H9 (cell line): ENCODE measurements around the gene KRT35. TPM values are rescaled to one million over a fixed set of nuclear protein-coding genes. Genes with fewer than 3 reads are reported as not detected.

Experiments
- DNase-seq: peaks from one replicate; pipeline ENCODE4 v3.0.0-alpha.2; 2017
- H2AFZ ChIP-seq: one replicate; pipeline ENCODE4 v1.6.1; 2013; ENCODE audit warnings: mild to moderate bottlenecking, low read length, control low read depth, moderate library complexity
- H2AK5ac ChIP-seq: 2 replicates; pipeline ENCODE4 v1.6.1; 2013; ENCODE audit warnings: low read length, control low read depth, mixed read lengths; ENCODE audit not compliant: insufficient read length
- H2BK120ac ChIP-seq: one replicate; pipeline ENCODE4 v1.6.1; 2013; ENCODE audit warnings: low read depth, mild to moderate bottlenecking, low read length, control low read depth, inconsistent platforms; ENCODE audit not compliant: poor library complexity, severe bottlenecking
- H2BK12ac ChIP-seq: 2 replicates; pipeline ENCODE4 v1.6.1; 2013; ENCODE audit warnings: low read length, control low read depth, mixed read lengths, low read depth; ENCODE audit not compliant: insufficient read length
- H2BK15ac ChIP-seq: 2 replicates; pipeline ENCODE4 v1.6.1; 2013; ENCODE audit warnings: low read depth, low read length, control low read depth
- H2BK20ac ChIP-seq: one replicate; pipeline ENCODE4 v1.6.1; 2013; ENCODE audit warnings: low read depth, mild to moderate bottlenecking, low read length, control low read depth, inconsistent platforms; ENCODE audit not compliant: poor library complexity, severe bottlenecking
- H2BK5ac ChIP-seq: 2 replicates; pipeline ENCODE4 v1.6.1; 2013; ENCODE audit warnings: low read length, control low read depth, mixed read lengths; ENCODE audit not compliant: insufficient read length
- H3K14ac ChIP-seq: 2 replicates; pipeline ENCODE4 v1.6.1; 2013; ENCODE audit warnings: low read length, control low read depth; ENCODE audit not compliant: insufficient read depth
- H3K18ac ChIP-seq: 2 replicates; pipeline ENCODE4 v1.6.1; 2013; ENCODE audit warnings: low read depth, mild to moderate bottlenecking, mixed read lengths, low read length, control low read depth; ENCODE audit not compliant: insufficient read length
- H3K23ac ChIP-seq: 2 replicates; pipeline ENCODE4 v1.6.1; 2013; ENCODE audit warnings: low read length, control low read depth, mixed read lengths, low read depth; ENCODE audit not compliant: insufficient read length
- H3K23me2 ChIP-seq: 2 replicates; pipeline ENCODE4 v1.6.1; 2013; ENCODE audit warnings: low read depth, mild to moderate bottlenecking, mixed read lengths, low read length, control low read depth; ENCODE audit not compliant: insufficient read length, poor library complexity, severe bottlenecking
- H3K27ac ChIP-seq: 2 replicates; pipeline ENCODE4 v1.5.1; 2013; ENCODE audit warnings: low read length, control low read depth, mixed read lengths, low read depth; ENCODE audit not compliant: insufficient read length
- H3K27me3 ChIP-seq: 2 replicates; pipeline ENCODE4 v1.6.1; 2013; ENCODE audit warnings: low read length, control low read depth, inconsistent platforms; ENCODE audit not compliant: insufficient read depth
- H3K4ac ChIP-seq: 2 replicates; pipeline ENCODE4 v1.6.1; 2013; ENCODE audit warnings: low read depth, mild to moderate bottlenecking, control low read depth, inconsistent platforms, low read length, moderate library complexity
- H3K4me1 ChIP-seq: 2 replicates; pipeline ENCODE4 v1.6.1; 2013; ENCODE audit warnings: low read length, control low read depth, inconsistent platforms; ENCODE audit not compliant: insufficient read depth
- H3K4me2 ChIP-seq: 2 replicates; pipeline ENCODE4 v1.6.1; 2013; ENCODE audit warnings: low read length, control low read depth, mixed read lengths; ENCODE audit not compliant: insufficient read length, insufficient read depth
- H3K56ac ChIP-seq: 2 replicates; pipeline ENCODE4 v1.6.1; 2013; ENCODE audit warnings: low read depth, mild to moderate bottlenecking, mixed read lengths, low read length, control low read depth; ENCODE audit not compliant: insufficient read length
- H3K79me1 ChIP-seq: 2 replicates; pipeline ENCODE4 v1.6.1; 2013; ENCODE audit warnings: low read depth, mild to moderate bottlenecking, moderate library complexity, low read length, control low read depth, inconsistent platforms; ENCODE audit not compliant: insufficient read depth, poor library complexity, severe bottlenecking
- H3K79me2 ChIP-seq: 2 replicates; pipeline ENCODE4 v1.6.1; 2013; ENCODE audit warnings: low read length, control low read depth, inconsistent platforms; ENCODE audit not compliant: insufficient read depth
- H3K9ac ChIP-seq: 2 replicates; pipeline ENCODE4 v1.6.1; 2013; ENCODE audit warnings: low read length, control low read depth, mixed read lengths; ENCODE audit not compliant: insufficient read length; ENCODE audit errors: extremely low read depth
- H3K9me3 ChIP-seq: one replicate; pipeline ENCODE4 v1.6.1; 2013; ENCODE audit warnings: low read depth, low read length, inconsistent platforms; ENCODE audit not compliant: control insufficient read depth
- H3T11ph ChIP-seq: one replicate; pipeline ENCODE4 v1.6.1; 2013; ENCODE audit warnings: mild to moderate bottlenecking, low read length, control low read depth, inconsistent platforms
- H4K20me1 ChIP-seq: one replicate; pipeline ENCODE4 v1.6.1; 2013; ENCODE audit not compliant: control insufficient read depth, insufficient read length, insufficient read depth
- H4K5ac ChIP-seq: 2 replicates; pipeline ENCODE4 v1.6.1; 2013; ENCODE audit warnings: low read depth, mild to moderate bottlenecking, mixed read lengths, low read length, control low read depth; ENCODE audit not compliant: insufficient read length
- H4K8ac ChIP-seq: replicated peaks from 2 replicates; pipeline ENCODE4 v1.6.1; 2013; ENCODE audit warnings: low read length, control low read depth, mixed read lengths, low read depth; ENCODE audit not compliant: insufficient read length
- H4K91ac ChIP-seq: 2 replicates; pipeline ENCODE4 v1.6.1; 2013; ENCODE audit warnings: low read depth, mild to moderate bottlenecking, moderate library complexity, mixed read lengths, low read length, control low read depth; ENCODE audit not compliant: insufficient read length
- H3K27ac Mint-ChIP-seq, 3 experiments: 2 replicates in 2 of 3; 3 replicates in 1 of 3; pipeline ENCODE4 v1.8.0; 2020 to 2021; ENCODE audit warnings: mixed read lengths in 3 of 3, mild to moderate bottlenecking in 1 of 3, moderate library complexity in 1 of 3
- H3K27me3 Mint-ChIP-seq: 2 replicates; pipeline ENCODE4 v1.8.0; 2021; ENCODE audit warnings: low read depth, mild to moderate bottlenecking, moderate library complexity, mixed read lengths
- H3K36me3 Mint-ChIP-seq, 3 experiments: 2 replicates in 2 of 3; 3 replicates in 1 of 3; pipeline ENCODE4 v1.8.0; 2020 to 2021; ENCODE audit warnings: low read depth in 3 of 3, mixed read lengths in 3 of 3; ENCODE audit not compliant: insufficient read depth in 1 of 3
- H3K4me1 Mint-ChIP-seq, 2 experiments: 2 replicates each; pipeline ENCODE4 v1.8.0; 2020; ENCODE audit warnings: mixed read lengths in 2 of 2
- H3K4me3 Mint-ChIP-seq, 2 experiments: 2 replicates in 1 of 2; 3 replicates in 1 of 2; pipeline ENCODE4 v1.8.0; 2020 to 2021; ENCODE audit warnings: mild to moderate bottlenecking in 2 of 2, mixed read lengths in 2 of 2, moderate library complexity in 1 of 2
- H3K9me3 Mint-ChIP-seq, 2 experiments: 2 replicates in 1 of 2; 3 replicates in 1 of 2; pipeline ENCODE4 v1.8.0; 2020; ENCODE audit warnings: mild to moderate bottlenecking in 2 of 2, mixed read lengths in 2 of 2, moderate library complexity in 1 of 2
- WGBS: extraction: QIAGEN DNeasy Blood & Tissue Kit; methylation state at CpG from one replicate; pipeline ENCODE4 v1.1.7; 2013; ENCODE audit warnings: missing lambda C conversion rate, low lambda C conversion rate, mixed read lengths; ENCODE audit not compliant: insufficient read length; ENCODE audit errors: extremely low coverage; 5-methylcytosine and 5-hydroxymethylcytosine counted together
- total RNA-seq: library from RNA; stranded (reverse); gene quantifications from 2 replicates; pipeline ENCODE4 v1.2.1, GENCODE V29; 2021
- TF ChIP-seq, protein P1 (sequence below): fragments of 200-600 bp; sonication (generic); conservative IDR thresholded peaks from 3 replicates; pipeline ENCODE4 v1.8.0; 2021; ENCODE audit warnings: antibody characterized with exemption, mild to moderate bottlenecking

The KRT35 gene
- total RNA-seq, 1 experiment from 2014 or later, result not detected

GRCh38 chr17:41483991-41484826 lies 3.3 kb upstream of the KRT35 start:
- H3K4me1 ChIP-seq, result no peaks in the 10 kb centered on the region
- no peak overlapping the region for H3K4ac ChIP-seq
- H3K9me3 ChIP-seq, result no peaks in the 10 kb centered on the region
- no peak overlapping the region for H4K5ac ChIP-seq
- H2BK12ac ChIP-seq, result no peak overlapping the region
- peaks cover 20% of the 10 kb centered on the region for H3K27me3 Mint-ChIP-seq
- H3K56ac ChIP-seq, result no peak overlapping the region
- no CpG with 5 or more reads among the region's 7 CpGs for WGBS
- H3K36me3 Mint-ChIP-seq, result no peaks in the 10 kb centered on the region
- H3K18ac ChIP-seq, result no peak overlapping the region
- no peak overlapping the region for H3K9ac ChIP-seq
- H3K23me2 ChIP-seq, result peaks cover 3% of the 10 kb centered on the region
- no peak overlapping the region for H2BK20ac ChIP-seq
- H3T11ph ChIP-seq, result no peak overlapping the region
- no peaks in the 10 kb centered on the region for H4K20me1 ChIP-seq
- no peaks in the 10 kb centered on the region for H3K79me2 ChIP-seq
- no peak overlapping the region for H2AFZ ChIP-seq
- H2BK120ac ChIP-seq, result no peak overlapping the region
- no peak overlapping the region for H3K4me2 ChIP-seq
- no peak for DNase-seq
- no peak overlapping the region for H2BK5ac ChIP-seq
- peaks cover 1 to 10% of the 10 kb centered on the region in 2 experiments for H3K4me1 Mint-ChIP-seq
- no peaks in the 10 kb centered on the region for H3K9me3 Mint-ChIP-seq
- H3K79me1 ChIP-seq, result no peaks in the 10 kb centered on the region
- H3K14ac ChIP-seq, result no peak overlapping the region
- H3K23ac ChIP-seq, result no peak overlapping the region
- no peak overlapping the region for H3K27ac ChIP-seq
- H3K27me3 ChIP-seq, result no peaks in the 10 kb centered on the region
- no peak overlapping the region for H3K4me3 Mint-ChIP-seq
- H2BK15ac ChIP-seq, result no peak overlapping the region
- TF ChIP-seq, protein P1, sequence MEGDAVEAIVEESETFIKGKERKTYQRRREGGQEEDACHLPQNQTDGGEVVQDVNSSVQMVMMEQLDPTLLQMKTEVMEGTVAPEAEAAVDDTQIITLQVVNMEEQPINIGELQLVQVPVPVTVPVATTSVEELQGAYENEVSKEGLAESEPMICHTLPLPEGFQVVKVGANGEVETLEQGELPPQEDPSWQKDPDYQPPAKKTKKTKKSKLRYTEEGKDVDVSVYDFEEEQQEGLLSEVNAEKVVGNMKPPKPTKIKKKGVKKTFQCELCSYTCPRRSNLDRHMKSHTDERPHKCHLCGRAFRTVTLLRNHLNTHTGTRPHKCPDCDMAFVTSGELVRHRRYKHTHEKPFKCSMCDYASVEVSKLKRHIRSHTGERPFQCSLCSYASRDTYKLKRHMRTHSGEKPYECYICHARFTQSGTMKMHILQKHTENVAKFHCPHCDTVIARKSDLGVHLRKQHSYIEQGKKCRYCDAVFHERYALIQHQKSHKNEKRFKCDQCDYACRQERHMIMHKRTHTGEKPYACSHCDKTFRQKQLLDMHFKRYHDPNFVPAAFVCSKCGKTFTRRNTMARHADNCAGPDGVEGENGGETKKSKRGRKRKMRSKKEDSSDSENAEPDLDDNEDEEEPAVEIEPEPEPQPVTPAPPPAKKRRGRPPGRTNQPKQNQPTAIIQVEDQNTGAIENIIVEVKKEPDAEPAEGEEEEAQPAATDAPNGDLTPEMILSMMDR, result no peak
- no peak overlapping the region for H2AK5ac ChIP-seq
- no peak overlapping the region for H4K91ac ChIP-seq
- H4K8ac ChIP-seq, result no peak overlapping the region
- H3K27ac Mint-ChIP-seq, result no peak overlapping the region
